Neural progenitor cell (in vitro differentiated cells): ENCODE data around the gene FAM110C. TPM values are rescaled to one million over a fixed set of nuclear protein-coding genes. Genes with fewer than 3 reads are reported as not detected.
A peak's percentile ranks its signal among the peaks of the same experiment; 100 is the strongest.

Experiments used
- DNase-seq: peaks from one replicate; pipeline ENCODE4 v3.0.0-alpha.2; 2016; ENCODE audit warnings: low spot score
- H2AFZ ChIP-seq: fragments of 200-600 bp; sonication (generic); replicated peaks from 2 replicates; pipeline ENCODE4 v1.6.1; 2016; ENCODE audit warnings: antibody characterized with exemption
- H3F3A ChIP-seq: fragments of 200-600 bp; sonication (generic); 2 replicates; pipeline ENCODE4 v1.6.1; 2016; ENCODE audit warnings: antibody characterized with exemption, low read depth
- H3K27ac ChIP-seq: fragments of 200-600 bp; sonication (generic); 2 replicates; pipeline ENCODE4 v1.5.1; 2016; ENCODE audit warnings: mild to moderate bottlenecking
- H3K27me3 ChIP-seq: fragments of 200-600 bp; sonication (generic); 2 replicates; pipeline ENCODE4 v1.6.1; 2016; ENCODE audit warnings: mild to moderate bottlenecking, moderate library complexity
- H3K36me3 ChIP-seq: fragments of 200-600 bp; sonication (generic); 2 replicates; pipeline ENCODE4 v1.5.1; 2016
- H3K4me1 ChIP-seq: fragments of 200-600 bp; sonication (generic); 2 replicates; pipeline ENCODE4 v1.6.1; 2016; ENCODE audit warnings: mixed run types
- H3K4me2 ChIP-seq: fragments of 200-600 bp; sonication (generic); 2 replicates; pipeline ENCODE4 v1.6.1; 2016
- H3K4me3 ChIP-seq: fragments of 200-600 bp; sonication (generic); 2 replicates; pipeline ENCODE4 v1.5.1; 2016
- H3K79me2 ChIP-seq: fragments of 200-600 bp; sonication (generic); 2 replicates; pipeline ENCODE4 v1.6.1; 2016; ENCODE audit warnings: low read depth
- H3K9ac ChIP-seq: fragments of 200-600 bp; sonication (generic); 2 replicates; pipeline ENCODE4 v1.6.1; 2016
- H3K9me3 ChIP-seq: fragments of 200-600 bp; sonication (generic); 2 replicates; pipeline ENCODE4 v1.5.1; 2016; ENCODE audit warnings: low read depth
- H4K20me1 ChIP-seq: fragments of 200-600 bp; sonication (generic); 2 replicates; pipeline ENCODE4 v1.6.1; 2016; ENCODE audit warnings: low read depth
- H3K27ac Mint-ChIP-seq: 3 replicates; pipeline ENCODE4 v1.8.0; 2021; ENCODE audit warnings: mixed read lengths
- H3K27me3 Mint-ChIP-seq: 2 replicates; pipeline ENCODE4 v1.8.0; 2022; ENCODE audit warnings: low read depth, mild to moderate bottlenecking, inconsistent platforms, moderate library complexity, mixed read lengths; ENCODE audit not compliant: insufficient read depth
- H3K36me3 Mint-ChIP-seq: 3 replicates; pipeline ENCODE4 v1.8.0; 2021; ENCODE audit warnings: mixed read lengths
- H3K4me1 Mint-ChIP-seq: 3 replicates; pipeline ENCODE4 v1.8.0; 2021; ENCODE audit warnings: mixed read lengths
- H3K4me3 Mint-ChIP-seq: 3 replicates; pipeline ENCODE4 v1.8.0; 2021; ENCODE audit warnings: mild to moderate bottlenecking, moderate library complexity, mixed read lengths
- H3K9me3 Mint-ChIP-seq: 3 replicates; pipeline ENCODE4 v1.8.0; 2020; ENCODE audit warnings: mixed read lengths
- EZH2 ChIP-seq: fragments of 200-600 bp; sonication (generic); IDR thresholded peaks from 2 replicates; pipeline ENCODE4 v1.6.1; 2017; ENCODE audit warnings: antibody characterized with exemption, mild to moderate bottlenecking, moderate library complexity
- EZH2phosphoT487 ChIP-seq: fragments of 200-600 bp; sonication (generic); IDR thresholded peaks from 2 replicates; pipeline ENCODE4 v1.6.1; 2017; ENCODE audit warnings: antibody characterized with exemption
- total RNA-seq: library from RNA; depleted of rRNA; stranded (reverse); fragments of >200 nt; gene quantifications from 2 replicates; pipeline ENCODE4 v1.2.3, GENCODE V29; 2015; ENCODE audit warnings: low replicate concordance
- TF ChIP-seq, protein P1 (sequence below): fragments of 200-600 bp; sonication (generic); IDR thresholded peaks from 2 replicates; pipeline ENCODE4 v1.5.1; 2017; ENCODE audit warnings: antibody characterized with exemption, mild to moderate bottlenecking

FAM110C gene, protein sequence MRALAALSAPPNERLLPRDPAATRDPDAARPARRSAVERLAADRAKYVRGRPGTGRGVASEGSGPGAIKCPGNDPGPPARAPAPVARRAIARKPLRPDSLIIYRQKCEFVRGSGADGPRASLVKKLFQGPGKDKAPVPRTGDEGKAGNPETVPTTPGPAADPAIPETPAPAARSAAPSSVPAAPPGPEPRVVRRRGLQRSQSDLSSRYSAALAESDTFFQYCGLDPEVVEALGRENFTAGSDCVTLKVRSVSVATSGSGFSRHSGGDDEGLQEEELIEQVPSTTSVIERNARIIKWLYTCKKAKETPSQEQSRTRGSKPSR
- 0.50 and 0.65 TPM in 2 replicates for total RNA-seq

DNA sequence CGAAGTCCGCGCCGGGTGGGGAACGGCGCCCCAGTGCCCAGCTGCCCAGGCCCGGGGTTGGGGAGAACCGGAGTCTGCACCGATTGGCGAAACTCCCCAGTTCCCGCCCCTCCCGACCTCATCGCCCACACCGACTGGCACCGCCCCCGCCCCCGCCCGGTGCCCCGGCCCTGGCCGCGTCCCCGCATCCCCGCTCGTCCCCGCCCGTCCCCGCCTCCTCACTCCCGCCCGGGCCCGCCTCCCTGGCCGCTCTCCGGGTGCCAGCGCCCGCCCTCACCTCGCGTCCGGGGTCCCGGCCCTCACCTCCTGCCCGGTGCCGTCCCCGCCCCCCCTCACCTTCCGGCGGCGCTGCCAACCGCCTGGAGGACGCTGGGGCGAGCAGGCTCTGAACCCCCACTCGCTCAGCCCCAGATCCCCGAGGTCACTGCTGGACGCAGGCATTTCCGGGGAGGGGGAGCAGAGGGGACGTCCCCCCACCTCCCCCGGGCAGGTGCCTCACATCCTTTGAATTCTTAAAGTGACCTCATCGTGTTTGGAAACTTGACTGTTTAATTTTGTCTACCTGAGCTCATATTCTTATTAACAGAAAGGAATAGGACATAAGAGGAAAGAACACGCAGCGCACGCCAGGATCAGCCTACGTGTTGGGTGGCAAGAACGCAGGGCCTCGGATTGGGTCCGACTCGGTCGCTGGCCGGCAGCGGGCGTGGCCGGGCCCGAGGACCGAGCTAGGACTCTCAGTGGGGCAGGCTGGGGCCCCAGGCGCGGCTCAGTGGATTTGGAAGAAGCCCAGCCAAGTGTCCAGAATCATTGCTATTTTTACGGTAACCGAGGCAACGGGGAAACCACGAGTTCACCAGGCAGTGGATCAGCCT lies at the start of gene FAM110C:
TSS of gene FAM110C (minus strand) at position 35 of the 875 bp plus-strand sequence. CDS start 120 bp downstream, outside the sequence.
- Histone ChIP-seq H3K4me2 (peak within 1 kb of the TSS; percentile 73), H3K27me3 (peaks cover 73% of the 10 kb centered on the region), H3F3A (peaks cover 19% of the 10 kb centered on the region), H3K9ac (no peak within 1 kb of the TSS), H3K36me3 (no peaks in the 10 kb centered on the region), H4K20me1 (peaks cover 9% of the 10 kb centered on the region), H3K4me1 (peaks cover 5% of the 10 kb centered on the region), H3K4me3 (peak within 1 kb of the TSS; percentile 63), H2AFZ (peak within 1 kb of the TSS; percentile 100), H3K9me3 (no peaks in the 10 kb centered on the region), H3K79me2 (no peaks in the 10 kb centered on the region), H3K27ac (no peak within 1 kb of the TSS)
- DNase-seq = peak; percentile 69
- H3K4me1 Mint-ChIP-seq = peaks cover 13% of the 10 kb centered on the region
- H3K27me3 Mint-ChIP-seq = peaks cover 29% of the 10 kb centered on the region
- H3K4me3 Mint-ChIP-seq = peak within 1 kb of the TSS; percentile 89
- peaks cover 2% of the 10 kb centered on the region for H3K36me3 Mint-ChIP-seq
- TF ChIP-seq EZH2phosphoT487 = peak; percentile 8
- no peak for TF ChIP-seq EZH2
- TF ChIP-seq, protein P1, sequence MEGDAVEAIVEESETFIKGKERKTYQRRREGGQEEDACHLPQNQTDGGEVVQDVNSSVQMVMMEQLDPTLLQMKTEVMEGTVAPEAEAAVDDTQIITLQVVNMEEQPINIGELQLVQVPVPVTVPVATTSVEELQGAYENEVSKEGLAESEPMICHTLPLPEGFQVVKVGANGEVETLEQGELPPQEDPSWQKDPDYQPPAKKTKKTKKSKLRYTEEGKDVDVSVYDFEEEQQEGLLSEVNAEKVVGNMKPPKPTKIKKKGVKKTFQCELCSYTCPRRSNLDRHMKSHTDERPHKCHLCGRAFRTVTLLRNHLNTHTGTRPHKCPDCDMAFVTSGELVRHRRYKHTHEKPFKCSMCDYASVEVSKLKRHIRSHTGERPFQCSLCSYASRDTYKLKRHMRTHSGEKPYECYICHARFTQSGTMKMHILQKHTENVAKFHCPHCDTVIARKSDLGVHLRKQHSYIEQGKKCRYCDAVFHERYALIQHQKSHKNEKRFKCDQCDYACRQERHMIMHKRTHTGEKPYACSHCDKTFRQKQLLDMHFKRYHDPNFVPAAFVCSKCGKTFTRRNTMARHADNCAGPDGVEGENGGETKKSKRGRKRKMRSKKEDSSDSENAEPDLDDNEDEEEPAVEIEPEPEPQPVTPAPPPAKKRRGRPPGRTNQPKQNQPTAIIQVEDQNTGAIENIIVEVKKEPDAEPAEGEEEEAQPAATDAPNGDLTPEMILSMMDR = no peak
- H3K27ac Mint-ChIP-seq = no peak within 1 kb of the TSS
- no peaks in the 10 kb centered on the region for H3K9me3 Mint-ChIP-seq

DNA sequence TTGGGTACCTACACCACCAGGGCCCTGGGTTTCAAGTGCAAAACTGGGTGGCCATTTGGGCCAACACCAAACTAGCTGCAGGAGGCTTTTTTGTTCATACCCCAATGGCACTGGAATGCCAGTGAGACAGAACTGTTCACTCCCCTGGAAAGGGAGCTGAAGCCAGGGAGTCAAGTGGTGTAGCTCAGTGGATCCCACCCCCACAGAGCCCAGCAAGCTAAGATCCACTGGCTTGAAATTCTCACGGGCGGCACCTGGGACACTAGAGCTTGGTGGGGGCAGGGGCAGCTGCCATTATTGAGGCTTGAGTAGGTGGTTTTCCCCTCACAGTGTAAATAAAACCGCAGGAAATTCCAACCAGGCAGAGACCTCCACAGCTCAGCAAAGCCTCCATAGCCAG lies 46.0 kb upstream of the FAM110C start:
- no peaks in the 10 kb centered on the region for H3K36me3 ChIP-seq
- H3K79me2 ChIP-seq = no peaks in the 10 kb centered on the region
- H3K9me3 ChIP-seq = no peaks in the 10 kb centered on the region
- no peaks in the 10 kb centered on the region for H3K36me3 Mint-ChIP-seq
- H3K27me3 ChIP-seq = no peaks in the 10 kb centered on the region
- H4K20me1 ChIP-seq = no peaks in the 10 kb centered on the region
- no peaks in the 10 kb centered on the region for H3K4me1 Mint-ChIP-seq
- no peak for DNase-seq
- H3K27ac ChIP-seq = no peak overlapping the region
- no peaks in the 10 kb centered on the region for H3F3A ChIP-seq
- H3K27me3 Mint-ChIP-seq = no peaks in the 10 kb centered on the region
- no peak overlapping the region for H3K4me3 ChIP-seq
- H3K4me3 Mint-ChIP-seq = no peak overlapping the region
- no peak overlapping the region for H3K4me2 ChIP-seq
- H3K27ac Mint-ChIP-seq = no peak overlapping the region
- peaks cover 17% of the 10 kb centered on the region for H3K9me3 Mint-ChIP-seq
- no peak overlapping the region for H3K9ac ChIP-seq
- H2AFZ ChIP-seq = no peak overlapping the region
- H3K4me1 ChIP-seq = no peaks in the 10 kb centered on the region
- TF ChIP-seq, protein P1 = no peak

DNA sequence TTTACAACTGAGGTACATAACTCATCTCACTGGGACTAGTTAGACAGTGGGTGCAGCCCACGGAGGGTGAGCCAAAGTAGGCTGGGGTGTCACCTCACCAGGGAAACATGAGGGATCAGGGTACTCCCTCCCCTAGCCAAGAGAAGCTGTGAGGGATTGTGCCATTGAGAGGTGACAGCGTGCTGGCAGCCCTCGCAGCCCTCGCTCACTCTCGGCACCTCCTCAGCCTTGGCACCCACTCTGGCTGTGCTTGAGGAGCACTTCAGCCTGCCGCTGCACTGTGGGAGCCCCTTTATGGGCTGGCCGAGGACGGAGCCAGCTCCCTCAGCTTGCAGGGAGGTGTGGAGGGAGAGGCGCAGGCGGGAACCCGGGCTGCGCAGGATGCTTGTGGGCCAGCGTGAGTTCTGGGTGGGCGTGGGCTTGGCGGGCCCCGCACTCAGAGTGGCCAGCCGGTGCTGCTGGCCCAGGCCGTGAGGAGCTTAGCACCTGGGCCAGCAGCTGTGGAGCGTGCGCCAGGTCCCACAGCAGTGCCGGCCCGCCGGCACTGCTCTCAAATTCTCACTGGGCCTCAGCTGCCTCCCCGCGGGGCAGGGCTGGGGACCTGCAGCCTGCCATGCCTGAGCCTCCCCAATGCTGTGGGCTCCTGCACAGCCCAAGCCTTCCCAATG lies 44.5 kb upstream of the FAM110C start:
- no peaks in the 10 kb centered on the region for H3K36me3 Mint-ChIP-seq

More for the DNA sequence above, 44.5 kb upstream of the FAM110C start:
- no peak for TF ChIP-seq EZH2
- no peak for TF ChIP-seq EZH2phosphoT487
- TF ChIP-seq, protein P1 = no peak
- Histone ChIP-seq H3K4me3 (no peak overlapping the region), H3K9me3 (no peaks in the 10 kb centered on the region), H3K4me2 (no peak overlapping the region), H2AFZ (no peak overlapping the region), H3K4me1 (no peaks in the 10 kb centered on the region), H3K9ac (no peak overlapping the region), H3K79me2 (no peaks in the 10 kb centered on the region), H3K27me3 (no peaks in the 10 kb centered on the region), H3F3A (no peaks in the 10 kb centered on the region), H3K36me3 (no peaks in the 10 kb centered on the region), H4K20me1 (no peaks in the 10 kb centered on the region), H3K27ac (no peak overlapping the region)
- peaks cover 5% of the 10 kb centered on the region for H3K9me3 Mint-ChIP-seq
- H3K27ac Mint-ChIP-seq = no peak overlapping the region
- H3K27me3 Mint-ChIP-seq = no peaks in the 10 kb centered on the region
- no peak overlapping the region for H3K4me3 Mint-ChIP-seq
- no peak for DNase-seq
- H3K4me1 Mint-ChIP-seq = no peaks in the 10 kb centered on the region
